ENCODE data around the gene DYNC1I1. TPM values are rescaled to one million over a fixed set of nuclear protein-coding genes. Genes with fewer than 3 reads are reported as not detected.

DYNC1I1 gene
- total and polyA plus RNA-seq, 2 donors (not counting 3 experiments of a cell fraction or from before 2014, with no cell fraction given): 1.8 to 3.6 TPM

GRCh38 chr7:95917634-95918033 is 145.3 kb downstream of the DYNC1I1 start:
- no TSS peak for BruUV-seq (replicated peaks)
- no peaks in the 10 kb centered on the region for H3K9me1 ChIP-seq (replicated peaks; ENCODE audit: control insufficient read depth, extremely low read depth, insufficient read depth, low read length)
- H4K20me1 ChIP-seq (replicated peaks; ENCODE audit: control insufficient read depth, extremely low read depth, insufficient read depth, low read length): no peaks in the 10 kb centered on the region
- H3K4me2 ChIP-seq (ENCODE audit: insufficient read depth, low read length): no peak overlapping the region
- H3K27me3 ChIP-seq (ENCODE audit: control insufficient read depth in 2 of 2, insufficient read depth in 2 of 2, low read length in 2 of 2): peaks cover 23 to 28% of the 10 kb centered on the region in 2 experiments
- dilution Hi-C loops (cut with MboI; ENCODE audit: extremely low pct_ligation_motif_present, low sequenced_read_pairs): no loop called here
- no peak overlapping the region for H3K27ac ChIP-seq (ENCODE audit: insufficient read depth, low read depth, low read length)
- intact Hi-C loops (cut with micrococcal nuclease): loop anchor here (2.0 to 10.0 kb wide), 7 partner anchors 195 to 1260 kb away; partner anchors contain the start of gene SEM1
- no peak for FAIRE-seq
- H3K9ac ChIP-seq (replicated peaks; ENCODE audit: extremely low read depth, insufficient read depth, low read length): no peak overlapping the region
- ChIA-PET CTCF (interaction anchor here (1.0 to 8.8 kb wide), 10 partner anchors 9 to 1262 kb away, joined by 3 to 211 read pairs (median 6); partner anchors contain the start of gene DLX5), POLR2A (no interaction called here)
- no peaks in the 10 kb centered on the region for H3K79me2 ChIP-seq (ENCODE audit: control insufficient read depth, insufficient read depth, low read length)
- no peak for DNase-seq (ENCODE audit: low read depth, low spot score)
- TF ChIP-seq, protein P1, sequence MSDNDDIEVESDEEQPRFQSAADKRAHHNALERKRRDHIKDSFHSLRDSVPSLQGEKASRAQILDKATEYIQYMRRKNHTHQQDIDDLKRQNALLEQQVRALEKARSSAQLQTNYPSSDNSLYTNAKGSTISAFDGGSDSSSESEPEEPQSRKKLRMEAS (IDR thresholded peaks at IDR 0.05; ENCODE audit: insufficient read depth, insufficient read length): no peak
- no peak for TF ChIP-seq EZH2 (IDR thresholded peaks at IDR 0.05; ENCODE audit: borderline replicate concordance, low read depth, low read length, severe bottlenecking)
- no peak for TF ChIP-seq MYC (IDR thresholded peaks at IDR 0.05; ENCODE audit: low read depth, low read length)
- TF ChIP-seq POLR2A (IDR thresholded peaks at IDR 0.05; ENCODE audit: low read depth, low read length): no peak
- TF ChIP-seq FOS (IDR thresholded peaks at IDR 0.05; ENCODE audit: borderline replicate concordance, insufficient read depth, low read length): no peak
- TF ChIP-seq, protein P2, sequence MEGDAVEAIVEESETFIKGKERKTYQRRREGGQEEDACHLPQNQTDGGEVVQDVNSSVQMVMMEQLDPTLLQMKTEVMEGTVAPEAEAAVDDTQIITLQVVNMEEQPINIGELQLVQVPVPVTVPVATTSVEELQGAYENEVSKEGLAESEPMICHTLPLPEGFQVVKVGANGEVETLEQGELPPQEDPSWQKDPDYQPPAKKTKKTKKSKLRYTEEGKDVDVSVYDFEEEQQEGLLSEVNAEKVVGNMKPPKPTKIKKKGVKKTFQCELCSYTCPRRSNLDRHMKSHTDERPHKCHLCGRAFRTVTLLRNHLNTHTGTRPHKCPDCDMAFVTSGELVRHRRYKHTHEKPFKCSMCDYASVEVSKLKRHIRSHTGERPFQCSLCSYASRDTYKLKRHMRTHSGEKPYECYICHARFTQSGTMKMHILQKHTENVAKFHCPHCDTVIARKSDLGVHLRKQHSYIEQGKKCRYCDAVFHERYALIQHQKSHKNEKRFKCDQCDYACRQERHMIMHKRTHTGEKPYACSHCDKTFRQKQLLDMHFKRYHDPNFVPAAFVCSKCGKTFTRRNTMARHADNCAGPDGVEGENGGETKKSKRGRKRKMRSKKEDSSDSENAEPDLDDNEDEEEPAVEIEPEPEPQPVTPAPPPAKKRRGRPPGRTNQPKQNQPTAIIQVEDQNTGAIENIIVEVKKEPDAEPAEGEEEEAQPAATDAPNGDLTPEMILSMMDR (IDR thresholded peaks at IDR 0.05; ENCODE audit: extremely low read depth in 1 of 2, insufficient read depth in 1 of 2, low read depth in 1 of 2, low read length in 2 of 2): no peak
- TF ChIP-seq GATA2 (IDR thresholded peaks at IDR 0.05; ENCODE audit: insufficient read depth, insufficient read length, low read depth, low read length): no peak
- TF ChIP-seq POLR2AphosphoS5 (IDR thresholded peaks at IDR 0.05; ENCODE audit: insufficient read depth, low read depth, low read length): no peak
- no peak for TF ChIP-seq JUN (IDR thresholded peaks at IDR 0.05; ENCODE audit: borderline replicate concordance, insufficient read depth, insufficient read length, low read depth)
- H3K9me3 ChIP-seq (replicated peaks; ENCODE audit: control insufficient read depth, insufficient read depth, low read length): no peaks in the 10 kb centered on the region
- H2AFZ ChIP-seq (ENCODE audit: low read depth, low read length): no peak overlapping the region
- H3K4me1 ChIP-seq (ENCODE audit: control insufficient read depth, extremely low read depth, insufficient read depth, low read length): no peaks in the 10 kb centered on the region
- H3K4me3 ChIP-seq (replicated peaks in 1 of 3; ENCODE audit: insufficient read depth in 1 of 3, low read depth in 1 of 3, low read length in 3 of 3): no peak overlapping the region
- no peaks in the 10 kb centered on the region for H3K36me3 ChIP-seq (ENCODE audit: control insufficient read depth in 2 of 2, extremely low read depth in 1 of 2, insufficient read depth in 2 of 2, low read length in 2 of 2)
